Endothelial cell (in vitro differentiated cells): ENCODE results near the gene MSH6. TPM values are rescaled to one million over a fixed set of nuclear protein-coding genes. Genes with fewer than 3 reads are reported as not detected.

Experiments
- DNase-seq: peaks from one replicate; pipeline ENCODE4 v3.0.0; 2021; ENCODE audit warnings: low spot score
- H3K27ac Mint-ChIP-seq: one replicate; pipeline ENCODE4 v1.8.0; 2021; ENCODE audit warnings: mixed read lengths, inconsistent platforms; ENCODE audit not compliant: unreplicated experiment
- H3K27me3 Mint-ChIP-seq: one replicate; pipeline ENCODE4 v1.8.0; 2021; ENCODE audit warnings: mild to moderate bottlenecking, moderate library complexity, mixed read lengths, inconsistent platforms; ENCODE audit not compliant: unreplicated experiment
- H3K36me3 Mint-ChIP-seq: one replicate; pipeline ENCODE4 v1.8.0; 2021; ENCODE audit warnings: mild to moderate bottlenecking, low read depth, mixed read lengths, inconsistent platforms; ENCODE audit not compliant: unreplicated experiment
- H3K4me1 Mint-ChIP-seq: one replicate; pipeline ENCODE4 v1.8.0; 2021; ENCODE audit warnings: mild to moderate bottlenecking, mixed read lengths, inconsistent platforms; ENCODE audit not compliant: unreplicated experiment
- H3K4me3 Mint-ChIP-seq: one replicate; pipeline ENCODE4 v1.8.0; 2021; ENCODE audit warnings: mild to moderate bottlenecking, mixed read lengths, inconsistent platforms; ENCODE audit not compliant: unreplicated experiment
- H3K9me3 Mint-ChIP-seq: one replicate; pipeline ENCODE4 v1.8.0; 2021; ENCODE audit warnings: mixed read lengths, inconsistent platforms; ENCODE audit not compliant: unreplicated experiment
- total RNA-seq: library from RNA; stranded (reverse); fragmentation: NEBNext Ultra II Directional; extraction: Animal tissue kit (Norgen Biotek cat#: 25700); gene quantifications from one replicate; pipeline ENCODE4 v1.2.1, GENCODE V29; 2021; ENCODE audit not compliant: unreplicated experiment
- TF ChIP-seq, protein P1 (sequence below): fragments of 200-600 bp; sonication (generic); IDR thresholded peaks from one replicate; pipeline ENCODE4 v1.5.0; 2021; ENCODE audit warnings: antibody characterized with exemption; ENCODE audit not compliant: unreplicated experiment

The MSH6 gene
- total RNA-seq, 1 donor from 2014 or later: 82.0 TPM

- Mint-ChIP-seq H3K36me3 (peaks cover 16% of the 10 kb centered on the region), H3K4me1 (no peaks in the 10 kb centered on the region), H3K9me3 (no peaks in the 10 kb centered on the region), H3K27me3 (no peaks in the 10 kb centered on the region), H3K4me3 (no peak overlapping the region), H3K27ac (no peak overlapping the region)
- TF ChIP-seq, protein P1, sequence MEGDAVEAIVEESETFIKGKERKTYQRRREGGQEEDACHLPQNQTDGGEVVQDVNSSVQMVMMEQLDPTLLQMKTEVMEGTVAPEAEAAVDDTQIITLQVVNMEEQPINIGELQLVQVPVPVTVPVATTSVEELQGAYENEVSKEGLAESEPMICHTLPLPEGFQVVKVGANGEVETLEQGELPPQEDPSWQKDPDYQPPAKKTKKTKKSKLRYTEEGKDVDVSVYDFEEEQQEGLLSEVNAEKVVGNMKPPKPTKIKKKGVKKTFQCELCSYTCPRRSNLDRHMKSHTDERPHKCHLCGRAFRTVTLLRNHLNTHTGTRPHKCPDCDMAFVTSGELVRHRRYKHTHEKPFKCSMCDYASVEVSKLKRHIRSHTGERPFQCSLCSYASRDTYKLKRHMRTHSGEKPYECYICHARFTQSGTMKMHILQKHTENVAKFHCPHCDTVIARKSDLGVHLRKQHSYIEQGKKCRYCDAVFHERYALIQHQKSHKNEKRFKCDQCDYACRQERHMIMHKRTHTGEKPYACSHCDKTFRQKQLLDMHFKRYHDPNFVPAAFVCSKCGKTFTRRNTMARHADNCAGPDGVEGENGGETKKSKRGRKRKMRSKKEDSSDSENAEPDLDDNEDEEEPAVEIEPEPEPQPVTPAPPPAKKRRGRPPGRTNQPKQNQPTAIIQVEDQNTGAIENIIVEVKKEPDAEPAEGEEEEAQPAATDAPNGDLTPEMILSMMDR: no peak
- DNase-seq: no peak
These were observed 55.3 kb downstream of the MSH6 start for GRCh38 chr2:47838249-47838648.

GRCh38 chr2:47838686-47839085, 55.7 kb downstream of the MSH6 start:
- TF ChIP-seq, protein P1: no peak
- Mint-ChIP-seq H3K36me3 (peaks cover 16% of the 10 kb centered on the region), H3K27ac (no peak overlapping the region), H3K4me1 (no peaks in the 10 kb centered on the region), H3K9me3 (no peaks in the 10 kb centered on the region), H3K27me3 (no peaks in the 10 kb centered on the region), H3K4me3 (peak overlapping the region; percentile 39)
- no peak for DNase-seq

DNA sequence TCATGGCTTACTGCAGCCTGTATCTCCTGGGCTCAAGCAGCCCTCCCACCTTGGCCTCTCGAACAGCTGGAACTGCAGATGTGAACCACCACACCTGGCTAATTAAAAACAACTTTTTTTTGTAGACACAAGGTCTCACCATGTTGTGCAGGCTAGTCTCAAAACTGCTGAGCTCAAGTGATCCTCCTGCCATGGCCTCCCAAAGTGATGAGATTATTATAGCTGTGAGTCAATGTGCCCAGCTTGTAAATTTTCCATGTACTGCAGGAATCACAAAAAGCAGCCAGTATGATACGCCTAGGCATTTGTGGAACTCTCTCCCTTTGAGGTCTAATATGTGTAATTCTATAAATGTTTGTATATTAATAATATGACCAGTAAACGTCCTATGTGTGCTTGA, 59.9 kb downstream of the MSH6 start:
- TF ChIP-seq, protein P1: no peak
- no peak overlapping the region for H3K4me3 Mint-ChIP-seq
- H3K27me3 Mint-ChIP-seq: no peaks in the 10 kb centered on the region
- no peak overlapping the region for H3K27ac Mint-ChIP-seq
- no peak for DNase-seq
- H3K9me3 Mint-ChIP-seq: no peaks in the 10 kb centered on the region
- peaks cover 5% of the 10 kb centered on the region for H3K36me3 Mint-ChIP-seq
- no peaks in the 10 kb centered on the region for H3K4me1 Mint-ChIP-seq

DNA sequence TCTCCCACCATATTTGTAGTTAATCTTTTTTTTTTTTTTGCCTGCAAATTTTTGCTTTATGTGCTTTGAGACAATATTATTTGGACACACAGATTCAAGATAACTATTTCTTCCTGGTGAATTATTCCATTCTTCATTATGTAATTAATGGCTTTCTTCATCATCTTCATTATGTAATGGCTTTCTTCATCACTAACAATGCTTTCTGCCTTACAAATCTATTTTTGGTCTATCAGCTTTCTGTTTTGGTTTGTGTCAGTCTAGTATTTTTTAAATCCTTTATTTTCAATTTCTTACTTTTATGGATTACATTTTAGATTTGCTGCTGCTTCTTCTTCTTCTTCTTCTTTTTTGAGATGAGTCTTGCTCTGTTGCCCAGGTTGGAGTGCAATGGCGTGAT, 60.5 kb downstream of the MSH6 start:
- H3K9me3 Mint-ChIP-seq: no peaks in the 10 kb centered on the region
- no peak overlapping the region for H3K27ac Mint-ChIP-seq
- H3K36me3 Mint-ChIP-seq: peaks cover 4% of the 10 kb centered on the region
- no peak for DNase-seq
- TF ChIP-seq, protein P1: no peak
- no peaks in the 10 kb centered on the region for H3K27me3 Mint-ChIP-seq
- no peaks in the 10 kb centered on the region for H3K4me1 Mint-ChIP-seq
- no peak overlapping the region for H3K4me3 Mint-ChIP-seq

GRCh38 chr2:47844162-47844561, 61.2 kb downstream of the MSH6 start:
- no peaks in the 10 kb centered on the region for H3K9me3 Mint-ChIP-seq
- H3K27ac Mint-ChIP-seq: no peak overlapping the region
- H3K36me3 Mint-ChIP-seq: no peaks in the 10 kb centered on the region
- H3K4me3 Mint-ChIP-seq: no peak overlapping the region
- TF ChIP-seq, protein P1: no peak
- H3K27me3 Mint-ChIP-seq: no peaks in the 10 kb centered on the region
- no peak for DNase-seq
- no peaks in the 10 kb centered on the region for H3K4me1 Mint-ChIP-seq
